MM.1S (cell line): ENCODE results near the gene DBF4.

Source experiments
- EZH2 ChIP-seq: fragments of 300-600 bp; sonication (generic); optimal IDR thresholded peaks from 2 replicates; pipeline ENCODE3; 2017; ENCODE audit warnings: low read depth, mild to moderate bottlenecking, antibody characterized with exemption, low read length, mixed read lengths
- TF ChIP-seq, protein P1 (sequence below): fragments of 300-600 bp; sonication (generic); IDR thresholded peaks from 2 replicates; pipeline ENCODE4 v1.5.1; 2016; ENCODE audit warnings: antibody characterized with exemption, low read length, mixed read lengths

DNA sequence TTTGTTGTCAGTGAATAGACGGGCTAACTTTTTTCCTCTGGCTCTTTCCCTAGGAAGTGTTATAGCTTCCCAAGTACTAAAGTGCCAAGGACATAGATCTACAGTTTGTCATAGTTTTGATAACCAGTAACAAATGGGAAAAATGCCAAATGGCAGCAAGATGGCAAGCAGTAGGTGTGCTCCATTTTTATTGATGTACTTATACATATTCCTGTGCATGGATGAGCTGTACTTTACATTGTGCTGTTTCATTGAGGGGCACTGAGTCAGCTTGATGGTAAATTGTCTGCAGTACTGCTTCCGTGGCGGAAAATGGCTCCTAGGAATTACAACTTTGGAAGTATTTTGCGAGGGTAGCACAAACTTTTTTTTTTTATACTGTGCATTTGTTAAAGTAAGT is 64.8 kb downstream of the DBF4 start:
- TF ChIP-seq, protein P1, sequence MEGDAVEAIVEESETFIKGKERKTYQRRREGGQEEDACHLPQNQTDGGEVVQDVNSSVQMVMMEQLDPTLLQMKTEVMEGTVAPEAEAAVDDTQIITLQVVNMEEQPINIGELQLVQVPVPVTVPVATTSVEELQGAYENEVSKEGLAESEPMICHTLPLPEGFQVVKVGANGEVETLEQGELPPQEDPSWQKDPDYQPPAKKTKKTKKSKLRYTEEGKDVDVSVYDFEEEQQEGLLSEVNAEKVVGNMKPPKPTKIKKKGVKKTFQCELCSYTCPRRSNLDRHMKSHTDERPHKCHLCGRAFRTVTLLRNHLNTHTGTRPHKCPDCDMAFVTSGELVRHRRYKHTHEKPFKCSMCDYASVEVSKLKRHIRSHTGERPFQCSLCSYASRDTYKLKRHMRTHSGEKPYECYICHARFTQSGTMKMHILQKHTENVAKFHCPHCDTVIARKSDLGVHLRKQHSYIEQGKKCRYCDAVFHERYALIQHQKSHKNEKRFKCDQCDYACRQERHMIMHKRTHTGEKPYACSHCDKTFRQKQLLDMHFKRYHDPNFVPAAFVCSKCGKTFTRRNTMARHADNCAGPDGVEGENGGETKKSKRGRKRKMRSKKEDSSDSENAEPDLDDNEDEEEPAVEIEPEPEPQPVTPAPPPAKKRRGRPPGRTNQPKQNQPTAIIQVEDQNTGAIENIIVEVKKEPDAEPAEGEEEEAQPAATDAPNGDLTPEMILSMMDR, result no peak
- no peak for TF ChIP-seq EZH2
